AG04450 (cell line): ENCODE measurements around the gene RIN3. TPM values are rescaled to one million over a fixed set of nuclear protein-coding genes. Genes with fewer than 3 reads are reported as not detected.

ENCODE experiments used
- CTCF ChIA-PET: fragments of 300-600, 350-600 bp; formaldehyde crosslinking; extraction: SDS; loops from one replicate; lab custom pipeline; 2022; ENCODE audit warnings: antibody characterized with exemption, inconsistent platforms; lab: Charles Lee
- POLR2A ChIA-PET: fragments of 350-600 bp; formaldehyde crosslinking; extraction: SDS; loops from one replicate; lab custom pipeline; 2021; ENCODE audit warnings: antibody characterized with exemption, inconsistent platforms; lab: Yijun Ruan, JAX
- DNase-seq: peaks from one replicate; pipeline ENCODE4 v3.0.0-alpha.2; 2011; ENCODE audit warnings: low read depth, low spot score
- H3K27ac ChIP-seq: one replicate; pipeline ENCODE4 v1.5.1; 2012; ENCODE audit warnings: low read depth, low read length, control low read depth
- H3K27me3 ChIP-seq: one replicate; pipeline ENCODE4 v1.6.0; 2012; ENCODE audit warnings: low read length; ENCODE audit not compliant: control insufficient read depth, insufficient read depth
- H3K4me3 ChIP-seq: 2 replicates; pipeline ENCODE4 v1.5.1; 2011; ENCODE audit warnings: mild to moderate bottlenecking, low read depth, low read length, control low read depth
- H3K9me3 ChIP-seq: 2 replicates; pipeline ENCODE4 v1.5.1; 2012; ENCODE audit warnings: low read length; ENCODE audit not compliant: control insufficient read depth, insufficient read depth
- CTCF ChIP-seq: IDR thresholded peaks from 2 replicates; pipeline ENCODE4 v1.5.1; 2011; ENCODE audit warnings: low read depth, low read length, control low read depth, inconsistent platforms
- polyA plus RNA-seq: library from polyadenylated mRNA; depleted of rRNA; stranded (reverse); fragments of >200 nt; gene quantifications from 2 replicates; pipeline ENCODE4 v1.2.3, GENCODE V29; 2011

Gene RIN3
- polyA plus RNA-seq, 1 experiment = 3.7 TPM

- H3K4me3 ChIP-seq = no peak overlapping the region
- no peak for TF ChIP-seq CTCF
- ChIA-PET CTCF (interaction anchor here (0.9 to 1.9 kb wide), 2 partner anchors 70 to 220 kb away, joined by 3 to 9 read pairs; no protein-coding TSS in a partner anchor), POLR2A (no interaction called here)
- no peak overlapping the region for H3K27ac ChIP-seq
- DNase-seq = no peak
- H3K27me3 ChIP-seq = no peaks in the 10 kb centered on the region
- peaks cover 15% of the 10 kb centered on the region for H3K9me3 ChIP-seq
Observed at GRCh38 chr14:92466059-92466458, 47.5 kb upstream of the RIN3 start.

- POLR2A ChIA-PET = no interaction called here
- no peak overlapping the region for H3K27ac ChIP-seq
- DNase-seq = no peak
- TF ChIP-seq CTCF = no peak
- H3K27me3 ChIP-seq = no peaks in the 10 kb centered on the region
- CTCF ChIA-PET = interaction anchor here (1.3 kb wide), 1 partner anchor 217 kb away, joined by 3 read pairs; no protein-coding TSS in a partner anchor
- peaks cover 15% of the 10 kb centered on the region for H3K9me3 ChIP-seq
- no peak overlapping the region for H3K4me3 ChIP-seq
Observed at GRCh38 chr14:92469515-92469914, 44.1 kb upstream of the RIN3 start.

- H3K27ac ChIP-seq = no peak overlapping the region
- no peak overlapping the region for H3K4me3 ChIP-seq
- peaks cover 15% of the 10 kb centered on the region for H3K9me3 ChIP-seq
- POLR2A ChIA-PET = no interaction called here
- CTCF ChIA-PET = interaction anchor here (1.3 kb wide), 1 partner anchor 216 kb away, joined by 3 read pairs; no protein-coding TSS in a partner anchor
- DNase-seq = no peak
- no peak for TF ChIP-seq CTCF
- no peaks in the 10 kb centered on the region for H3K27me3 ChIP-seq
Observed at GRCh38 chr14:92470215-92470614, 43.4 kb upstream of the RIN3 start.

- no peak overlapping the region for H3K4me3 ChIP-seq
- ChIA-PET CTCF (interaction anchor here (1.0 to 1.5 kb wide), 3 partner anchors 10 to 216 kb away, joined by 3 to 6 read pairs (median 3); no protein-coding TSS in a partner anchor), POLR2A (no interaction called here)
- no peaks in the 10 kb centered on the region for H3K27me3 ChIP-seq
- no peak for DNase-seq
- no peak for TF ChIP-seq CTCF
- H3K27ac ChIP-seq = peak overlapping the region; percentile 3
- peaks cover 15% of the 10 kb centered on the region for H3K9me3 ChIP-seq
Observed at GRCh38 chr14:92470811-92471210, 42.8 kb upstream of the RIN3 start.

- DNase-seq = peak; percentile 86
- Histone ChIP-seq H3K27ac (peak overlapping the region; percentile 73), H3K27me3 (no peaks in the 10 kb centered on the region), H3K4me3 (no peak overlapping the region), H3K9me3 (peaks cover 10% of the 10 kb centered on the region)
- ChIA-PET POLR2A (interaction anchor here (0.6 to 0.7 kb wide), 2 partner anchors 21 to 87 kb away, joined by 3 read pairs; no protein-coding TSS in a partner anchor), CTCF (interaction anchor here (1.0 to 1.5 kb wide), 2 partner anchors 9 to 214 kb away, joined by 3 to 6 read pairs; no protein-coding TSS in a partner anchor)
- no peak for TF ChIP-seq CTCF
Observed at GRCh38 chr14:92471919-92472318, 41.7 kb upstream of the RIN3 start.
